HEK293 (cell line): ENCODE results near the gene GPR84.

Source experiments
- CTCF ChIA-PET: fragments of 350-600 bp; formaldehyde crosslinking; extraction: SDS; loops from one replicate; lab custom pipeline; 2021; ENCODE audit warnings: antibody characterized with exemption; lab: Yijun Ruan, JAX
- POLR2A ChIA-PET: fragments of 300-600 bp; formaldehyde crosslinking; extraction: SDS; loops from one replicate; lab custom pipeline; 2020; ENCODE audit warnings: antibody characterized with exemption, inconsistent platforms; lab: Yijun Ruan, JAX
- H3K27ac ChIP-seq: fragments of 200-500 bp; sonication (Bioruptor generic); 2 replicates; pipeline ENCODE4 v1.5.1; 2014; ENCODE audit warnings: low read depth, low read length, control low read depth, inconsistent platforms; ENCODE audit errors: extremely low read depth
- H3K36me3 ChIP-seq, 2 experiments: fragments of 200-500 bp in 1 of 2; sonication (Bioruptor generic) in 1 of 2; 1 replicate in 1 of 2; 2 replicates in 1 of 2; pipeline ENCODE4 v1.5.1; 2014 to 2017; ENCODE audit warnings: inconsistent platforms in 2 of 2, low read length in 2 of 2; ENCODE audit not compliant: control insufficient read depth in 2 of 2, insufficient read depth in 1 of 2
- H3K4me1 ChIP-seq: fragments of 200-500 bp; sonication (Bioruptor generic); 2 replicates; pipeline ENCODE4 v1.5.1; 2014; ENCODE audit warnings: mild to moderate bottlenecking, low read length, inconsistent platforms; ENCODE audit not compliant: control insufficient read depth, insufficient read depth
- H3K4me3 ChIP-seq: 2 replicates; pipeline ENCODE4 v1.5.1; 2011; ENCODE audit warnings: low read depth, mild to moderate bottlenecking, control low read depth, low read length, moderate library complexity
- H3K9me3 ChIP-seq: fragments of 200-500 bp; sonication (Bioruptor generic); 2 replicates; pipeline ENCODE4 v1.5.1; 2014; ENCODE audit warnings: low read depth, low read length, inconsistent platforms; ENCODE audit not compliant: control insufficient read depth, insufficient read depth
- HIC1 ChIP-seq: fragments of 450-650 bp; formaldehyde crosslinking; IDR thresholded peaks from 2 replicates; pipeline ENCODE4 v1.5.1; 2016; ENCODE audit warnings: missing biosample characterization, missing genetic modification characterization
- PRDM1 ChIP-seq: fragments of 450-650 bp; formaldehyde crosslinking; IDR thresholded peaks from 2 replicates; pipeline ENCODE4; 2016; ENCODE audit warnings: missing biosample characterization, missing genetic modification characterization
- SCRT2 ChIP-seq: fragments of 450-650 bp; formaldehyde crosslinking; IDR thresholded peaks from 2 replicates; pipeline ENCODE4 v1.5.1; 2016; ENCODE audit warnings: missing biosample characterization, missing genetic modification characterization
- ZBTB1 ChIP-seq: fragments of 450-650 bp; formaldehyde crosslinking; IDR thresholded peaks from 2 replicates; pipeline ENCODE4 v1.5.1; 2016; ENCODE audit warnings: missing biosample characterization, missing genetic modification characterization
- ZFHX2 ChIP-seq: fragments of 450-650 bp; formaldehyde crosslinking; conservative IDR thresholded peaks from 2 replicates; pipeline ENCODE4 v1.5.1; 2016; ENCODE audit warnings: missing biosample characterization, missing genetic modification characterization
- ZFP3 ChIP-seq: fragments of 450-650 bp; formaldehyde crosslinking; IDR thresholded peaks from 2 replicates; pipeline ENCODE4 v1.5.1; 2016; ENCODE audit warnings: low read depth, missing biosample characterization, missing genetic modification characterization
- ZFP37 ChIP-seq: fragments of 450-650 bp; formaldehyde crosslinking; IDR thresholded peaks from 2 replicates; pipeline ENCODE4 v1.5.1; 2016; ENCODE audit warnings: missing biosample characterization, missing genetic modification characterization
- ZNF138 ChIP-seq: fragments of 450-650 bp; formaldehyde crosslinking; IDR thresholded peaks from 2 replicates; pipeline ENCODE4 v1.5.1; 2016; ENCODE audit warnings: missing biosample characterization, missing genetic modification characterization, borderline replicate concordance
- ZNF148 ChIP-seq: fragments of 450-650 bp; formaldehyde crosslinking; IDR thresholded peaks from 2 replicates; pipeline ENCODE4 v1.5.0; 2017; ENCODE audit warnings: missing biosample characterization, missing genetic modification characterization, borderline replicate concordance
- ZNF2 ChIP-seq: fragments of 450-650 bp; formaldehyde crosslinking; IDR thresholded peaks from 2 replicates; pipeline ENCODE4 v1.5.1; 2016; ENCODE audit warnings: missing biosample characterization, missing genetic modification characterization
- ZNF23 ChIP-seq: fragments of 450-650 bp; formaldehyde crosslinking; IDR thresholded peaks from 2 replicates; pipeline ENCODE4 v1.5.1; 2016; ENCODE audit warnings: missing biosample characterization, missing genetic modification characterization, borderline replicate concordance
- ZNF544 ChIP-seq: fragments of 450-650 bp; formaldehyde crosslinking; IDR thresholded peaks from 2 replicates; pipeline ENCODE4 v1.5.0; 2017; ENCODE audit warnings: missing biosample characterization, missing genetic modification characterization
- ZNF660 ChIP-seq: fragments of 450-650 bp; IDR thresholded peaks from 2 replicates; pipeline ENCODE4 v1.5.1; 2018; ENCODE audit warnings: missing biosample characterization, mild to moderate bottlenecking, missing genetic modification characterization
- ZNF830 ChIP-seq: fragments of 450-650 bp; IDR thresholded peaks from 2 replicates; pipeline ENCODE4 v1.5.0; 2018; ENCODE audit warnings: missing biosample characterization, missing genetic modification characterization, low read depth, mild to moderate bottlenecking, moderate library complexity
- TF ChIP-seq, protein P1 (sequence below): fragments of 450-650 bp; formaldehyde crosslinking; IDR thresholded peaks from 2 replicates; pipeline ENCODE4 v1.5.1; 2016; ENCODE audit warnings: missing biosample characterization, missing genetic modification characterization
- TF ChIP-seq, protein P2 (sequence below): fragments of 450-650 bp; formaldehyde crosslinking; IDR thresholded peaks from 2 replicates; pipeline ENCODE4 v1.5.1; 2016; ENCODE audit warnings: missing biosample characterization, missing genetic modification characterization

Gene GPR84

GRCh38 chr12:54407183-54407905 lies 43.1 kb upstream of the GPR84 start:
- Histone ChIP-seq H3K9me3 (no peaks in the 10 kb centered on the region), H3K27ac (no peak overlapping the region), H3K4me1 (no peaks in the 10 kb centered on the region), H3K36me3 (peaks cover 10 to 71% of the 10 kb centered on the region in 2 experiments), H3K4me3 (no peak overlapping the region)
- ChIA-PET CTCF (interaction anchor here (1.2 to 14.5 kb wide), 2 partner anchors 5 to 32 kb away, joined by 4 to 227 read pairs; no protein-coding TSS in a partner anchor), POLR2A (no interaction called here)
- TF ChIP-seq HIC1 (tag by site-specific recombination) (no peak), PRDM1 (tag by site-specific recombination) (peak; percentile 46; the same call in 1 of the 2 replicates)

DNA sequence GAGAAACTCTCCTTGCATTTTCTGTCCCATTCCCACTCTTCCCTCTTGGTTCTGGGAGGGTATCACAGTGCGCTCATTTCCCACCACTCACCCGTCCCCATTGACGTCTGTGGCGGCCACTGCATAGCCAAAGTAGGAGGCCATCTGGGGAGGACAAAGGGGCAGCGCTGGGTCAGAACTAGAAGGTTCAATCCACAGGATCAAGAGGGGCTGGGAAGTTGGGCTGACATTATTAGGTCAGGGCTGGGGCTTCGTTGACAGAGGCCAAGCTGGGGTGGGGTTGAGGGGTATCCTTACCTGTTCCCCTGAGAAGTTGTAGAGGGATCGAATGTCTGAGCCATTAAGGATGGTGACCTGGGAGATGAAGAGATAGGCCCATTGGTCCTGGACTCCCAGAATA lies 41.3 kb upstream of the GPR84 start:
- TF ChIP-seq ZNF23 (tag by site-specific recombination), result no peak
- TF ChIP-seq ZBTB1 (tag by site-specific recombination), result no peak
- no peak for TF ChIP-seq ZFHX2 (tag by site-specific recombination)
- TF ChIP-seq ZNF660 (tag by site-specific recombination), result no peak
- TF ChIP-seq, protein P1, sequence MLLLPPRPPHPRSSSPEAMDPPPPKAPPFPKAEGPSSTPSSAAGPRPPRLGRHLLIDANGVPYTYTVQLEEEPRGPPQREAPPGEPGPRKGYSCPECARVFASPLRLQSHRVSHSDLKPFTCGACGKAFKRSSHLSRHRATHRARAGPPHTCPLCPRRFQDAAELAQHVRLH (tag by site-specific recombination), result no peak
- TF ChIP-seq ZNF148 (tag by site-specific recombination), result no peak
- TF ChIP-seq ZNF138 (tag by site-specific recombination), result no peak
- TF ChIP-seq ZNF544 (tag by site-specific recombination), result no peak
- no peak for TF ChIP-seq ZFP3
- TF ChIP-seq ZFP37 (tag by site-specific recombination), result no peak
- TF ChIP-seq ZNF830 (tag by site-specific recombination), result no peak
- TF ChIP-seq SCRT2, result no peak
- TF ChIP-seq, protein P2, sequence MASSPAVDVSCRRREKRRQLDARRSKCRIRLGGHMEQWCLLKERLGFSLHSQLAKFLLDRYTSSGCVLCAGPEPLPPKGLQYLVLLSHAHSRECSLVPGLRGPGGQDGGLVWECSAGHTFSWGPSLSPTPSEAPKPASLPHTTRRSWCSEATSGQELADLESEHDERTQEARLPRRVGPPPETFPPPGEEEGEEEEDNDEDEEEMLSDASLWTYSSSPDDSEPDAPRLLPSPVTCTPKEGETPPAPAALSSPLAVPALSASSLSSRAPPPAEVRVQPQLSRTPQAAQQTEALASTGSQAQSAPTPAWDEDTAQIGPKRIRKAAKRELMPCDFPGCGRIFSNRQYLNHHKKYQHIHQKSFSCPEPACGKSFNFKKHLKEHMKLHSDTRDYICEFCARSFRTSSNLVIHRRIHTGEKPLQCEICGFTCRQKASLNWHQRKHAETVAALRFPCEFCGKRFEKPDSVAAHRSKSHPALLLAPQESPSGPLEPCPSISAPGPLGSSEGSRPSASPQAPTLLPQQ (tag by site-specific recombination), result no peak
- TF ChIP-seq ZNF2 (tag by site-specific recombination), result no peak
- ChIA-PET POLR2A (no interaction called here), CTCF (interaction anchor here (0.6 to 12.2 kb wide), 7 partner anchors 9 to 125 kb away, joined by 3 to 924 read pairs (median 18); partner anchors contain the start of gene ITGA5)
- no peak overlapping the region for H3K4me3 ChIP-seq
- H3K36me3 ChIP-seq, result peaks cover 10 to 81% of the 10 kb centered on the region in 2 experiments
- H3K4me1 ChIP-seq, result no peaks in the 10 kb centered on the region
- H3K27ac ChIP-seq, result no peak overlapping the region
- no peaks in the 10 kb centered on the region for H3K9me3 ChIP-seq
